Heart left ventricle (tissue), 13 donors: ENCODE data around the gene EPGN.

Experiments
- CTCF ChIP-seq, 12 donors: fragments of 200-600 bp; sonication (generic) in 4 of 12; IDR thresholded peaks; one replicate each; pipeline versions ENCODE4 v1.5.0 to v1.8.0; 2018 to 2022; ENCODE audit warnings: antibody characterized with exemption in 12 of 12, mild to moderate bottlenecking in 5 of 12
- POLR2A ChIP-seq, 2 donors: fragments of 450-650 bp; IDR thresholded peaks; one replicate each; pipeline ENCODE4 v1.6.1; 2017; ENCODE audit warnings: antibody characterized with exemption in 2 of 2, mild to moderate bottlenecking in 2 of 2, moderate library complexity in 2 of 2
- donor health status: ischemic (EF 13 %, LVEDD 7.1; RV severe dilation, severe dysfunction).
- donor health status: DM: no; HTN: yes; CAD: no.
- donor health status: DM: no; HTN: no; CAD: no.
- donor health status: ischemic (EF 25% LVEDD 6.9; RV normal size, moderate dysfunction).
- donor health status: ischemic (EF 25% LVEDD 5.7; RV mildly dilated, moderate dysfunction).
- donor health status: ischemic (EF 35%, LVEDD 5.7; RV mildly dilated, moderate dysfunction).
- donor health status: nonischemic (EF 11% LVEDD 7.7; RV severe dilation, severe dysfunction).
- donor health status: DM: yes; HTN: yes; CAD: no.
- donor health status: PGD.
- donor health status: ischemic (EF 29% LVEDD 5.4; RV normal size, mild dysfunction).
- donor health status: nonischemic (EF 23%, LVEDD 6.1; RV moderate dilation, normal function).

GRCh38 chr4:74268643-74269042 lies 39.6 kb upstream of the EPGN start:
- TF ChIP-seq CTCF (IDR thresholded peaks at IDR 0.05), result no peak
- no peak for TF ChIP-seq POLR2A (IDR thresholded peaks at IDR 0.05)
